K562 (cell line): ENCODE measurements around the gene INTS1. TPM values are rescaled to one million over a fixed set of nuclear protein-coding genes. Genes with fewer than 3 reads are reported as not detected.

ENCODE experiments used
- ATAC-seq: fragments of 200-7000 bp; cut with Tn5 transposase; 3 replicates; pipeline ENCODE4 v1.9.1; 2020; ENCODE audit warnings: moderate library complexity
- BruUV-seq: library from RNA; stranded (reverse); fragments of 400-500 nt; replicated peaks from 2 replicates; lab custom pipeline; 2021; lab: Mats Ljungman, UMichigan
- CTCF ChIA-PET: fragments of 300-600 bp; formaldehyde crosslinking; extraction: SDS; loops from one replicate; lab custom pipeline; 2021; ENCODE audit warnings: low intra/inter-chr PET ratio; lab: Yijun Ruan, JAX
- POLR2A ChIA-PET: fragments of 300-600, 350-650 bp; sonication (Branson Sonifier 250); formaldehyde crosslinking; extraction: SDS; loops from one replicate; lab custom pipeline; 2021; ENCODE audit warnings: antibody characterized with exemption, inconsistent platforms; lab: Yijun Ruan, JAX
- DNase-seq, 4 experiments: peaks; one replicate each; pipeline versions ENCODE4 v3.0.0 to v3.0.0-alpha.2; 2011 to 2018; ENCODE audit warnings: low spot score in 3 of 4, mixed read lengths in 3 of 4; ENCODE audit errors: extremely low read depth in 1 of 4
- FAIRE-seq: peaks from 2 replicates; lab custom pipeline; 2011; peaks lifted over from hg19 to GRCh38; lab: Jason Lieb, UNC
- H2AFZ ChIP-seq: 2 replicates; pipeline ENCODE4 v1.6.0; 2011; ENCODE audit warnings: low read depth, low read length, control low read depth, inconsistent platforms
- H3K27ac ChIP-seq: fragments of 200-600 bp; 3 replicates; pipeline ENCODE4 v1.8.0; 2011; ENCODE audit warnings: low read depth, mild to moderate bottlenecking, control low read depth, inconsistent platforms, low read length, moderate library complexity, mixed read lengths; ENCODE audit errors: extremely low read depth
- H3K27me3 ChIP-seq, 2 experiments: fragments of 300-600 bp in 1 of 2; 2 replicates in 1 of 2; 3 replicates in 1 of 2; pipeline versions ENCODE4 v1.6.0 to v1.8.0; 2011; ENCODE audit warnings: inconsistent platforms in 2 of 2, low read length in 2 of 2, mild to moderate bottlenecking in 1 of 2, mixed read lengths in 1 of 2, moderate library complexity in 1 of 2; ENCODE audit not compliant: control insufficient read depth in 2 of 2, insufficient read depth in 2 of 2
- H3K36me3 ChIP-seq: fragments of 300-600 bp; 3 replicates; pipeline ENCODE4 v1.8.0; 2011; ENCODE audit warnings: mild to moderate bottlenecking, low read length, inconsistent platforms; ENCODE audit not compliant: control insufficient read depth, insufficient read depth
- H3K4me1 ChIP-seq, 2 experiments: fragments of 200-600 bp in 1 of 2; replicated peaks in 1 of 2; 2 replicates in 1 of 2; 3 replicates in 1 of 2; pipeline versions ENCODE4 v1.5.1 to v1.8.0; 2011; ENCODE audit warnings: inconsistent platforms in 2 of 2, low read length in 2 of 2, mild to moderate bottlenecking in 1 of 2, mixed read lengths in 1 of 2, moderate library complexity in 1 of 2; ENCODE audit not compliant: control insufficient read depth in 2 of 2, insufficient read depth in 2 of 2
- H3K4me2 ChIP-seq: 2 replicates; pipeline ENCODE4 v1.6.1; 2011; ENCODE audit warnings: low read length, control low read depth, inconsistent platforms, mixed read lengths; ENCODE audit not compliant: insufficient read depth
- H3K4me3 ChIP-seq: fragments of 200-600 bp; sonication (generic), shearing (Covaris generic); 2 replicates; pipeline ENCODE4 v1.5.1; 2016; ENCODE audit warnings: control low read depth, inconsistent platforms
- H3K79me2 ChIP-seq: fragments of 200-600 bp; 3 replicates; pipeline ENCODE4 v1.8.0; 2011; ENCODE audit warnings: low read length, inconsistent platforms; ENCODE audit not compliant: control insufficient read depth, insufficient read depth
- H3K9ac ChIP-seq, 2 experiments: 2 replicates each; pipeline versions ENCODE4 v1.6.0 to v1.6.1; 2011; ENCODE audit warnings: low read depth in 2 of 2, low read length in 2 of 2, control low read depth in 1 of 2, inconsistent platforms in 1 of 2, mild to moderate bottlenecking in 1 of 2, mixed read lengths in 1 of 2; ENCODE audit not compliant: insufficient read depth in 1 of 2
- H3K9me1 ChIP-seq: one replicate; pipeline ENCODE4 v1.6.0; 2011; ENCODE audit warnings: inconsistent platforms, mild to moderate bottlenecking, low read length, moderate library complexity; ENCODE audit not compliant: control insufficient read depth, insufficient read depth
- H3K9me3 ChIP-seq: replicated peaks from 2 replicates; pipeline ENCODE4 v1.5.1; 2011; ENCODE audit warnings: low read depth, low read length, inconsistent platforms; ENCODE audit not compliant: control insufficient read depth, insufficient read depth
- H4K20me1 ChIP-seq: replicated peaks from 2 replicates; pipeline ENCODE4 v1.6.1; 2011; ENCODE audit warnings: low read length, inconsistent platforms, mixed read lengths; ENCODE audit not compliant: control insufficient read depth, insufficient read depth
- ARID2 ChIP-seq: fragments of 450-650 bp; IDR thresholded peaks from 2 replicates; pipeline ENCODE4 v1.6.1; 2017; ENCODE audit warnings: antibody characterized with exemption, mild to moderate bottlenecking
- BCOR ChIP-seq: fragments of 450-650 bp; IDR thresholded peaks from 2 replicates; pipeline ENCODE4 v1.6.1; 2016
- CREBBP ChIP-seq: IDR thresholded peaks from one replicate; pipeline ENCODE4 v1.6.1; 2012; ENCODE audit warnings: low read depth, mild to moderate bottlenecking, control low read depth, inconsistent platforms, low read length
- ERF ChIP-seq: fragments of 450-650 bp; formaldehyde crosslinking; IDR thresholded peaks from 2 replicates; pipeline ENCODE4 v1.4.0; 2020; ENCODE audit warnings: mild to moderate bottlenecking, mixed read lengths
- HOXB6 ChIP-seq: fragments of 250-450 bp; sonication (Bioruptor Pico); IDR thresholded peaks from 2 replicates; pipeline ENCODE4 v1.5.1; 2022; ENCODE audit warnings: mild to moderate bottlenecking, borderline replicate concordance
- KAT2B ChIP-seq: IDR thresholded peaks from one replicate; pipeline ENCODE4 v1.6.1; 2012; ENCODE audit warnings: low read depth, mild to moderate bottlenecking, control low read depth, inconsistent platforms, low read length, moderate library complexity
- MCM5 ChIP-seq: fragments of 450-650 bp; IDR thresholded peaks from 2 replicates; pipeline ENCODE4 v1.6.1; 2016; ENCODE audit warnings: low read depth
- POLR2B ChIP-seq: fragments of 450-650 bp; IDR thresholded peaks from 2 replicates; pipeline ENCODE4 v1.6.1; 2018; ENCODE audit warnings: low read depth; ENCODE audit not compliant: partially characterized antibody
- RBM25 ChIP-seq: fragments of 200-400 bp; formaldehyde crosslinking; IDR thresholded peaks from 2 replicates; pipeline ENCODE4 v1.6.1; 2018; ENCODE audit warnings: low read length, low read depth, moderate library complexity; ENCODE audit not compliant: severe bottlenecking
- TBL1XR1 ChIP-seq, 2 experiments: IDR thresholded peaks; 2 replicates each; pipeline ENCODE4 v1.6.1; 2012; ENCODE audit warnings: improper control_type of control experiment in 2 of 2, low read length in 2 of 2, mild to moderate bottlenecking in 1 of 2
- YBX1 ChIP-seq: fragments of 450-650 bp; IDR thresholded peaks from 2 replicates; pipeline ENCODE4 v1.7.1; 2016; ENCODE audit warnings: mild to moderate bottlenecking
- ZNF384 ChIP-seq: IDR thresholded peaks from 2 replicates; pipeline ENCODE4 v1.6.1; 2012; ENCODE audit warnings: low read depth, low read length, improper control_type of control experiment
- ZNF699 ChIP-seq: fragments of 250-450 bp; sonication (Bioruptor Pico); IDR thresholded peaks from 2 replicates; pipeline ENCODE4 v1.8.0; 2021; ENCODE audit warnings: mild to moderate bottlenecking, moderate library complexity; ENCODE audit not compliant: insufficient replicate concordance
- WGBS: fragments of 100-300 bp; shearing (Covaris generic); methylation state at CpG from one replicate; pipeline ENCODE4 v1.1.6; 2016; ENCODE audit warnings: low coverage, mixed read lengths; ENCODE audit not compliant: insufficient coverage; ENCODE audit errors: missing lambda C conversion rate; 5-methylcytosine and 5-hydroxymethylcytosine counted together
- in situ Hi-C: fragments of 300-500 bp; cut with MboI; formaldehyde crosslinking; loops from 4 replicates; pipeline ENCODE4 v1.15.0; 2018; ENCODE audit warnings: inconsistent platforms, mixed read lengths
- intact Hi-C: fragments of 100-400 bp; cut with micrococcal nuclease; formaldehyde crosslinking; loops from 2 replicates; pipeline ENCODE4 v1.14.2; 2022
- polyA plus RNA-seq, 8 experiments: library from polyadenylated mRNA; depleted of rRNA in 4 of 8; stranded (reverse) in 5 of 8; unstranded in 3 of 8; fragments of >200 nt; fragmentation: Nextera tagmentation in 2 of 8; fragmentation: Illumina TruSeq in 1 of 8; extraction: Ambion mirVana in 2 of 8; extraction: Trizol in 1 of 8; gene quantifications; 2 replicates each; pipeline versions ENCODE4 v1.2.1 to v1.2.3, GENCODE V29; 2011 to 2014; ENCODE audit warnings: inconsistent platforms in 1 of 8, missing spikeins in 1 of 8
- total RNA-seq, 7 experiments: library from RNA; depleted of rRNA in 6 of 7; stranded (reverse); fragments of >200 nt in 6 of 7; fragmentation: Illumina TruSeq in 2 of 7; extraction: Trizol in 2 of 7; gene quantifications; 2 replicates each; pipeline versions ENCODE4 v1.2.1 to v1.2.3, GENCODE V29; 2011 to 2021; ENCODE audit warnings: low replicate concordance in 1 of 7
- TF ChIP-seq, protein P1 (sequence below): fragments of 250-450 bp; sonication (Bioruptor Pico); IDR thresholded peaks from 2 replicates; pipeline ENCODE4 v1.4.0; 2020; ENCODE audit warnings: mild to moderate bottlenecking
- TF ChIP-seq, protein P2 (sequence below): fragments of 450-650 bp; formaldehyde crosslinking; IDR thresholded peaks from 2 replicates; pipeline ENCODE4 v1.4.0; 2022; ENCODE audit warnings: missing genetic modification characterization

Gene INTS1
- total and polyA plus RNA-seq, 9 of the 15 experiments (the other 6 are each of a cell fraction or from before 2014, with no cell fraction given) = 0.34 to 119 (median 18.5) TPM

DNA sequence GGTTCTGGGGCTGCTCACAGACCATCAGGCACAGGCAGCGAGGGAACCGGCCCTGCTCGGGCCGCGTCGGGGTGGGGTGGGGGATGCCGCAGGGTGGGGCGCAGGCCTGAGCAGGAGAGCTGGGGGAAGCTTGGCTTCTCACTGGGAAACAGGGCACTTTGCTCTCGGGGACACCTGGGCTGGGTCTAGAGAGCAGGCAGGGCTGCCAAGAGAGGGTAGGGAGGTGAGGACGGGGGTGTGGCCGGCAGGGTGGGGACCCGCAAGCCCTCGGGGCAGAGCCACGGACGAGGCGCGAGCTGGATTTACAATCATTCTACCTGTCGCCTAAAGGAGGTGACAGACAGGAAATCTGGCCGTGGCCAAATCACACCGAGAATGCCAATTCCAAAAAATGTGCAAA, 11.1 kb downstream of the INTS1 start:
- FAIRE-seq = no peak
- TF ChIP-seq ARID2 (no peak), POLR2B (no peak), MCM5 (no peak), ZNF384 (no peak), ZNF699 (CRISPR knock-in tag) (no peak), CREBBP (no peak), ERF (CRISPR knock-in tag) (no peak), BCOR (no peak), YBX1 (no peak), HOXB6 (CRISPR knock-in tag) (no peak), TBL1XR1 (IDR thresholded peaks at IDR 0.05; ENCODE audit: low read length in 2 of 2) (no peak), KAT2B (no peak), RBM25 (no peak)
- TF ChIP-seq, protein P1, sequence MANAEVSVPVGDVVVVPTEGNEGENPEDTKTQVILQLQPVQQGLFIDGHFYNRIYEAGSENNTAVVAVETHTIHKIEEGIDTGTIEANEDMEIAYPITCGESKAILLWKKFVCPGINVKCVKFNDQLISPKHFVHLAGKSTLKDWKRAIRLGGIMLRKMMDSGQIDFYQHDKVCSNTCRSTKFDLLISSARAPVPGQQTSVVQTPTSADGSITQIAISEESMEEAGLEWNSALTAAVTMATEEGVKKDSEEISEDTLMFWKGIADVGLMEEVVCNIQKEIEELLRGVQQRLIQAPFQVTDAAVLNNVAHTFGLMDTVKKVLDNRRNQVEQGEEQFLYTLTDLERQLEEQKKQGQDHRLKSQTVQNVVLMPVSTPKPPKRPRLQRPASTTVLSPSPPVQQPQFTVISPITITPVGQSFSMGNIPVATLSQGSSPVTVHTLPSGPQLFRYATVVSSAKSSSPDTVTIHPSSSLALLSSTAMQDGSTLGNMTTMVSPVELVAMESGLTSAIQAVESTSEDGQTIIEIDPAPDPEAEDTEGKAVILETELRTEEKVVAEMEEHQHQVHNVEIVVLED (CRISPR knock-in tag) = no peak
- TF ChIP-seq, protein P2, sequence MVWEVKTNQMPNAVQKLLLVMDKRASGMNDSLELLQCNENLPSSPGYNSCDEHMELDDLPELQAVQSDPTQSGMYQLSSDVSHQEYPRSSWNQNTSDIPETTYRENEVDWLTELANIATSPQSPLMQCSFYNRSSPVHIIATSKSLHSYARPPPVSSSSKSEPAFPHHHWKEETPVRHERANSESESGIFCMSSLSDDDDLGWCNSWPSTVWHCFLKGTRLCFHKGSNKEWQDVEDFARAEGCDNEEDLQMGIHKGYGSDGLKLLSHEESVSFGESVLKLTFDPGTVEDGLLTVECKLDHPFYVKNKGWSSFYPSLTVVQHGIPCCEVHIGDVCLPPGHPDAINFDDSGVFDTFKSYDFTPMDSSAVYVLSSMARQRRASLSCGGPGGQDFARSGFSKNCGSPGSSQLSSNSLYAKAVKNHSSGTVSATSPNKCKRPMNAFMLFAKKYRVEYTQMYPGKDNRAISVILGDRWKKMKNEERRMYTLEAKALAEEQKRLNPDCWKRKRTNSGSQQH = no peak

More for the DNA sequence above, 11.1 kb downstream of the INTS1 start:
- Histone ChIP-seq H2AFZ (no peak overlapping the region), H3K4me2 (no peak overlapping the region), H3K4me1 (peaks cover 0 to 9% of the 10 kb centered on the region in 2 experiments; a peak in 1 of 5 replicates), H3K27me3 (no peaks in the 10 kb centered on the region), H4K20me1 (no peaks in the 10 kb centered on the region), H3K27ac (no peak overlapping the region), H3K9ac (no peak overlapping the region), H3K4me3 (no peak overlapping the region), H3K9me3 (no peaks in the 10 kb centered on the region), H3K36me3 (peaks cover 87% of the 10 kb centered on the region; the same call in 2 of the 3 replicates), H3K79me2 (no peaks in the 10 kb centered on the region), H3K9me1 (no peaks in the 10 kb centered on the region)
- POLR2A ChIA-PET = interaction anchor here (0.6 to 1.2 kb wide), 3 partner anchors 22 to 428 kb away, joined by 3 to 7 read pairs (median 3); no protein-coding TSS in a partner anchor
- 95% methylated on average over 6 of the region's 20 CpGs for WGBS
- in situ Hi-C loops (no loop called here), intact Hi-C loops (no loop called here)
- BruUV-seq = no TSS peak
- CTCF ChIA-PET = no interaction called here
- peak in 2 of 4 experiments; percentile 46 to 53 for DNase-seq
- ATAC-seq = no peak
